Activated CD8-positive, alpha-beta memory T cell treated with anti-CD3 and anti-CD28 coated beads, Interleukin-2, amount 50 U/mL, for 4 hours (primary cell): ENCODE results near the gene SGTA.

ENCODE experiments used
- DNase-seq: peaks from one replicate; pipeline ENCODE4 v3.0.0-alpha.2; 2020

Gene SGTA

GRCh38 chr19:2809387-2810140, 26.5 kb upstream of the SGTA start:
- DNase-seq = no peak

GRCh38 chr19:2808129-2808941, 25.3 kb upstream of the SGTA start:
- no peak for DNase-seq

- no peak for DNase-seq
Observed at GRCh38 chr19:2807379-2808128, 24.5 kb upstream of the SGTA start.

- DNase-seq = no peak
Observed at GRCh38 chr19:2806736-2807378, 23.8 kb upstream of the SGTA start.

GRCh38 chr19:2805991-2806649, 23.0 kb upstream of the SGTA start:
- DNase-seq = no peak

- no peak for DNase-seq
Observed at GRCh38 chr19:2805261-2805900, 22.3 kb upstream of the SGTA start.

GRCh38 chr19:2804156-2805004, 21.3 kb upstream of the SGTA start:
- no peak for DNase-seq

GRCh38 chr19:2803486-2804155, 20.5 kb upstream of the SGTA start:
- no peak for DNase-seq

- DNase-seq = no peak
Observed at GRCh38 chr19:2802826-2803225, 19.8 kb upstream of the SGTA start.

- DNase-seq = no peak
Observed at GRCh38 chr19:2800506-2800905, 17.4 kb upstream of the SGTA start.

- no peak for DNase-seq
Observed at GRCh38 chr19:2799273-2800020, 16.4 kb upstream of the SGTA start.

- no peak for DNase-seq
Observed at GRCh38 chr19:2798733-2799132, 15.7 kb upstream of the SGTA start.

GRCh38 chr19:2798158-2798685, 15.1 kb upstream of the SGTA start:
- DNase-seq = no peak

- no peak for DNase-seq
Observed at GRCh38 chr19:2797280-2797679, 14.2 kb upstream of the SGTA start.

- DNase-seq = no peak
Observed at GRCh38 chr19:2796659-2797266, 13.7 kb upstream of the SGTA start.

- DNase-seq = no peak
Observed at GRCh38 chr19:2795827-2796658, 13.0 kb upstream of the SGTA start.

GRCh38 chr19:2793577-2793976, 10.5 kb upstream of the SGTA start:
- no peak for DNase-seq

- no peak for DNase-seq
Observed at GRCh38 chr19:2793126-2793525, 10.1 kb upstream of the SGTA start.
